Calu3 (cell line): Measurements from ENCODE around the gene IGHMBP2. TPM values are rescaled to one million over a fixed set of nuclear protein-coding genes. Genes with fewer than 3 reads are reported as not detected.

Experiments
- BruUV-seq: library from RNA; stranded (reverse); fragments of 400-500 nt; replicated peaks from 2 replicates; lab custom pipeline; 2021; lab: Mats Ljungman, UMichigan
- CTCF ChIA-PET: fragments of 300-600 bp; sonication (Branson Sonifier 250); formaldehyde crosslinking; loops from one replicate; lab custom pipeline; 2022; ENCODE audit warnings: antibody characterized with exemption; lab: Charles Lee
- DNase-seq: peaks from one replicate; pipeline ENCODE4 v3.0.0; 2022
- H3K27ac Mint-ChIP-seq: one replicate; pipeline ENCODE4 v1.8.0; 2022; ENCODE audit warnings: mixed read lengths; ENCODE audit not compliant: unreplicated experiment
- H3K27me3 Mint-ChIP-seq: one replicate; pipeline ENCODE4 v1.8.0; 2022; ENCODE audit warnings: mixed read lengths; ENCODE audit not compliant: unreplicated experiment
- H3K36me3 Mint-ChIP-seq: one replicate; pipeline ENCODE4 v1.8.0; 2022; ENCODE audit warnings: mild to moderate bottlenecking, moderate library complexity, mixed read lengths; ENCODE audit not compliant: insufficient read depth, unreplicated experiment
- H3K4me1 Mint-ChIP-seq: one replicate; pipeline ENCODE4 v1.8.0; 2022; ENCODE audit warnings: mild to moderate bottlenecking, low read depth, mixed read lengths; ENCODE audit not compliant: unreplicated experiment
- H3K4me3 Mint-ChIP-seq: one replicate; pipeline ENCODE4 v1.8.0; 2022; ENCODE audit warnings: mild to moderate bottlenecking, low read depth, moderate library complexity, mixed read lengths; ENCODE audit not compliant: unreplicated experiment
- H3K9me3 Mint-ChIP-seq: one replicate; pipeline ENCODE4 v1.8.0; 2022; ENCODE audit warnings: low read depth, mixed read lengths; ENCODE audit not compliant: unreplicated experiment
- CTCF ChIP-seq: fragments of 200-600 bp; IDR thresholded peaks from one replicate; pipeline ENCODE4 v1.8.0; 2022; ENCODE audit warnings: antibody characterized with exemption; ENCODE audit not compliant: unreplicated experiment
- intact Hi-C: fragments of 100-400 bp; cut with micrococcal nuclease; formaldehyde crosslinking; loops from one replicate; pipeline ENCODE4 v1.10.0; 2022; ENCODE audit not compliant: unreplicated experiment
- total RNA-seq: library from RNA; stranded (reverse); gene quantifications from 2 replicates; pipeline ENCODE4 v1.2.3, GENCODE V29; 2022

IGHMBP2 gene
- total RNA-seq, 1 experiment from 2014 or later = 32.4 TPM

- H3K36me3 Mint-ChIP-seq = no peaks in the 10 kb centered on the region
- no peak for TF ChIP-seq CTCF
- intact Hi-C loops = no loop called here
- BruUV-seq = no TSS peak
- H3K27ac Mint-ChIP-seq = no peak overlapping the region
- CTCF ChIA-PET = no interaction called here
- no peak for DNase-seq
- peaks cover 52% of the 10 kb centered on the region for H3K27me3 Mint-ChIP-seq
- no peaks in the 10 kb centered on the region for H3K4me1 Mint-ChIP-seq
- peaks cover 3% of the 10 kb centered on the region for H3K9me3 Mint-ChIP-seq
- H3K4me3 Mint-ChIP-seq = no peak overlapping the region
These were observed 74.9 kb downstream of the IGHMBP2 start for GRCh38 chr11:68978626-68978930.

GRCh38 chr11:68978931-68979594 lies 75.4 kb downstream of the IGHMBP2 start:
- intact Hi-C loops = no loop called here
- TF ChIP-seq CTCF = no peak
- DNase-seq = no peak
- Mint-ChIP-seq H3K27ac (no peak overlapping the region), H3K27me3 (peaks cover 49% of the 10 kb centered on the region), H3K4me3 (no peak overlapping the region), H3K36me3 (no peaks in the 10 kb centered on the region), H3K4me1 (no peaks in the 10 kb centered on the region), H3K9me3 (peaks cover 3% of the 10 kb centered on the region)
- CTCF ChIA-PET = no interaction called here
- no TSS peak for BruUV-seq

- no TSS peak for BruUV-seq
These were observed 76.5 kb downstream of the IGHMBP2 start for GRCh38 chr11:68979931-68980775.

GRCh38 chr11:68980776-68981065 lies 77.0 kb downstream of the IGHMBP2 start, which contains the start of gene MRGPRD:
MRGPRD (minus strand) TSS chr11:68980986; CDS start chr11:68980986, 0 bp downstream.
- no peak for DNase-seq
- Mint-ChIP-seq H3K27ac (no peak within 1 kb of the TSS), H3K4me1 (no peaks in the 10 kb centered on the region), H3K9me3 (peaks cover 3% of the 10 kb centered on the region), H3K4me3 (no peak within 1 kb of the TSS), H3K27me3 (peaks cover 49% of the 10 kb centered on the region), H3K36me3 (no peaks in the 10 kb centered on the region)
- no peak for TF ChIP-seq CTCF
- no TSS peak for BruUV-seq
- CTCF ChIA-PET = interaction anchor here (0.5 kb wide), 1 partner anchor 286 kb away, joined by 3 read pairs; no protein-coding TSS in a partner anchor
- intact Hi-C loops = no loop called here

More at GRCh38 chr11:68979931-68980775, 76.5 kb downstream of the IGHMBP2 start:
- Mint-ChIP-seq H3K4me1 (no peaks in the 10 kb centered on the region), H3K36me3 (no peaks in the 10 kb centered on the region), H3K27me3 (peaks cover 49% of the 10 kb centered on the region), H3K27ac (no peak overlapping the region), H3K4me3 (no peak overlapping the region), H3K9me3 (peaks cover 3% of the 10 kb centered on the region)
- intact Hi-C loops = no loop called here
- no peak for TF ChIP-seq CTCF
- DNase-seq = no peak
- CTCF ChIA-PET = no interaction called here
